PC-9 (cell line): ENCODE data around the gene ACSL6.

Source experiments
- CTCF ChIP-seq: fragments of 200-600 bp; sonication (generic); conservative IDR thresholded peaks from 2 replicates; pipeline ENCODE4 v1.6.1; 2017; ENCODE audit warnings: mixed run types, antibody characterized with exemption, mild to moderate bottlenecking, moderate library complexity
- EZH2 ChIP-seq: fragments of 200-600 bp; sonication (generic); IDR thresholded peaks from 2 replicates; pipeline ENCODE4 v1.8.0; 2017; ENCODE audit warnings: antibody characterized with exemption, low read depth

DNA sequence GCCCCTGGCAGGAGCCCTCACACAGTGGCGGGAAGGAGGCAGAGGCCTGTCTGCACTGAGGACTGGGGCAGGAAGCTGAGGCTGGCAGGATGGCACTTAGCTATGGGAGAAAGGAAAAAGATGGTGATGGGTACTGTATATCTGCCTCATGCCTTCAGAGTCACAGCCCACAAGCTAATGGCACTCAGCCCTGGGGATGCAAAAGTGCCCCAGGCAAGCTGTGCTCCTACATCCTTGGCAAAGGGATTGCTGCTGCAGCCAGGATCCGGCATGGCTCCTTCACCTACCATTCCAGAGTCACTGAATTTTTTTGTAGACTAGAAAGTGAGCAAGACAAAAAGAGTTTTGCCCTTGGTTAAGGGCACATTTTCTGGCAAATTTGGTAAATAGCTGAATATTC is 8.7 kb downstream of the ACSL6 start:
- TF ChIP-seq CTCF (no peak), EZH2 (no peak)
